OCI-LY7 (cell line): ENCODE measurements around the gene CBFA2T3.
"Not testable (repeated sequence)": the region's sequence is repeated elsewhere in the genome, so short reads cannot be mapped to it uniquely, and the experiment has no call there.

Experiments used
- EZH2phosphoT487 ChIP-seq: fragments of 200-600 bp; sonication (generic); IDR thresholded peaks from 2 replicates; pipeline ENCODE4 v1.6.1; 2018; ENCODE audit warnings: low read depth, borderline replicate concordance, mild to moderate bottlenecking, mixed run types, antibody characterized with exemption, low read length, moderate library complexity, mixed read lengths
- TF ChIP-seq, protein P1 (sequence below): fragments of 200-600 bp; sonication (generic); conservative IDR thresholded peaks from 2 replicates; pipeline ENCODE4 v1.5.1; 2014; ENCODE audit warnings: mild to moderate bottlenecking, antibody characterized with exemption, low read length, moderate library complexity, mixed read lengths

GRCh38 chr16:89008796-89009195 is 31.8 kb upstream of the CBFA2T3 start:
- TF ChIP-seq, protein P1, sequence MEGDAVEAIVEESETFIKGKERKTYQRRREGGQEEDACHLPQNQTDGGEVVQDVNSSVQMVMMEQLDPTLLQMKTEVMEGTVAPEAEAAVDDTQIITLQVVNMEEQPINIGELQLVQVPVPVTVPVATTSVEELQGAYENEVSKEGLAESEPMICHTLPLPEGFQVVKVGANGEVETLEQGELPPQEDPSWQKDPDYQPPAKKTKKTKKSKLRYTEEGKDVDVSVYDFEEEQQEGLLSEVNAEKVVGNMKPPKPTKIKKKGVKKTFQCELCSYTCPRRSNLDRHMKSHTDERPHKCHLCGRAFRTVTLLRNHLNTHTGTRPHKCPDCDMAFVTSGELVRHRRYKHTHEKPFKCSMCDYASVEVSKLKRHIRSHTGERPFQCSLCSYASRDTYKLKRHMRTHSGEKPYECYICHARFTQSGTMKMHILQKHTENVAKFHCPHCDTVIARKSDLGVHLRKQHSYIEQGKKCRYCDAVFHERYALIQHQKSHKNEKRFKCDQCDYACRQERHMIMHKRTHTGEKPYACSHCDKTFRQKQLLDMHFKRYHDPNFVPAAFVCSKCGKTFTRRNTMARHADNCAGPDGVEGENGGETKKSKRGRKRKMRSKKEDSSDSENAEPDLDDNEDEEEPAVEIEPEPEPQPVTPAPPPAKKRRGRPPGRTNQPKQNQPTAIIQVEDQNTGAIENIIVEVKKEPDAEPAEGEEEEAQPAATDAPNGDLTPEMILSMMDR = not testable (repeated sequence)
- TF ChIP-seq EZH2phosphoT487 = not testable (repeated sequence)
